PC-9 (cell line): ENCODE data around the gene CADM1.

Experiments
- CTCF ChIP-seq: fragments of 200-600 bp; sonication (generic); conservative IDR thresholded peaks from 2 replicates; pipeline ENCODE4 v1.6.1; 2017; ENCODE audit warnings: mixed run types, antibody characterized with exemption, mild to moderate bottlenecking, moderate library complexity
- EZH2 ChIP-seq: fragments of 200-600 bp; sonication (generic); IDR thresholded peaks from 2 replicates; pipeline ENCODE4 v1.8.0; 2017; ENCODE audit warnings: antibody characterized with exemption, low read depth

GRCh38 chr11:115244758-115245157, 259.5 kb downstream of the CADM1 start:
- TF ChIP-seq CTCF, result no peak
- TF ChIP-seq EZH2, result no peak
